IPS-NIHi11 (cell line): ENCODE data around the gene C5orf63.
"Not testable (repeated sequence)": the region's sequence is repeated elsewhere in the genome, so short reads cannot be mapped to it uniquely, and the experiment has no call there.

ENCODE experiments used
- DNase-seq: peaks from one replicate; pipeline ENCODE4 v3.0.0; 2012; ENCODE audit warnings: mixed read lengths, low spot score

The C5orf63 gene

DNA sequence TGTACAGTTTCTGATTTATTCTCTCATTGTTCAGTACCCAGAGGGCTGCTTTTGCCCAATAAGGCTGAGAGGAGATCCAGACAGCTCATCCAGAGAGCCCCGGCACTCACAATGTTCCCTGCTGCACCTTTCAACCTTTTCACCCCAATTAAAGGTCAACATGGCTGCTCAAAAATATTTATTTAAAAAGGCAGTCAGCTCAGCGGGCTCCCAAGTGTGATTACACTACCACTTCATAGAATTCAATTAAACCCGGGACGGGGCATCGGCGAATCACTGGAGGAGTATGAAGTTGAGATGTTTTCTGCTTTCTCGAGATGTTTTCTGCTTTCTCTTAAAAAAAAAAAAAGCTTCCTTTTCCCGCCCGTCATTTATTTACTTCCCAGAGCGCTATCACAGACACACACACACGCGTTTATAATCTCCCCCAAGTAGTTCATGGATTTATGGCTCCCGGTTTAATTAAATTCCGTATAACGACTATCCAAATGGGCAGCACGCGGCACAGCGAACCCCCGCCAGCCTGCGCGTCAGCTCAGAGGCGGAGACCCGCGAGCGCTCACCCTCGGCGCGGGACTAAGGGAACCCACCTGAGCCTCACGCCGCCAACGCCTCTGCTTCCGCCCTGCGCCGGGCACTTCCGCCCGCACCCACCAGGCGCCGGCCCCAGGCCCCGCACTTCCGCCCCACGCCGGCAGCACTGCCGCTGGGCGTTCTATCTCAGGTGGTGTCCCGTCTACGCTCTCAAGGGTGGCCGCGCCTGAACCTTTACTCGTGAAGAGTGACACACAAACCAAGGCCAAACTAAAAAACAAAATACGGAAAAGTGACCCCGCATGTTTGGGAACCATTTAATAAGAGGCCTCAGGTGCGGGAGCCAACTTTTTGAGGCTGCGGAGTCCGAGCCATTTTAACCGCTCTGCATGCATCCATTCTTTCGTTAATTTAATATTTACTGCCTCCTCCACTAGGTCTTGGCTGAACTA is at the start of gene C5orf63:
Gene C5orf63 (minus strand): TSS at position 642 of the 986 bp plus-strand sequence. CDS start 14,507 bp downstream, outside the sequence.
- DNase-seq: peak; percentile 55

DNA sequence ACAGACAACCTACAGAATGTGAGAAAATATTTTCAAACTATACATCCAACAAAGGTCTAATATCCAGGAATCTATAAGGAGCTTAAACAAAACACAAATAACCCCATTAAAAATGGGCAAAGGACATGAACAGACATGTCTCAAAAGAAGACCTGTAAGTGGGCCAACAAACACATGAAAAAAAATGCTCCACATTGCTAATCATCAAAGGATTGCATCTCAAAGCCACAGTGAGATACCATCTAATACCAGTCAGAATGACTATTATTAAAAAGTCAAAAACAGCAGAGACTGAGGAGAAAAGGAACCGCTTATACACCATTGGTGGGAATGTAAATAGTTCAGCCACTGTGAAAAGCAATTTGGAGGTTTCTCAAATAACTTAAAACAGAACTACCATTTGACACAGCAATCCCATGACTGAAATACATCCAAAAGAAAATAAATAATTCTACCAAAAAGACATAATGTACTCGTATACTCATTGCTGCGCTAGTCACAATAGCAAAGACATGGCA is 39.1 kb upstream of the C5orf63 start:
- DNase-seq: no peak

DNA sequence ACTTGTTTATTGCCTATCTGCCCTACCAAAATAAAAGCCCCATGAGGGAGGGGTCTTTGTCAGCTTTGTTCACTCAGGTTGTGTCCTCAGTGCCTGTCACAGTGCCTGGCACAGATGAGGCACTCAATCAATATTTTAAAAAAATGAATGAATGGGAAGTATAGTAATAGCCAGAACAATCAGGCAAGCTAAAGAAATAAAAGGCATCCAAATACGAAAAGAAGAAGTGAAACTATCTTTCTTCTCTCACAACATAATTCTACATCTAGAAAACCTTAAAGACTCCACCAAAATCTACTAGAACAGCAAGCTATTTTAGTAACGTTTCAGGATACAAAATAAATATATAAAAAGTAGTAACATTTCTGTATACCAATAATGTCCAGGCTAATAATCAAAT is 37.8 kb upstream of the C5orf63 start:
- DNase-seq: no peak

DNA sequence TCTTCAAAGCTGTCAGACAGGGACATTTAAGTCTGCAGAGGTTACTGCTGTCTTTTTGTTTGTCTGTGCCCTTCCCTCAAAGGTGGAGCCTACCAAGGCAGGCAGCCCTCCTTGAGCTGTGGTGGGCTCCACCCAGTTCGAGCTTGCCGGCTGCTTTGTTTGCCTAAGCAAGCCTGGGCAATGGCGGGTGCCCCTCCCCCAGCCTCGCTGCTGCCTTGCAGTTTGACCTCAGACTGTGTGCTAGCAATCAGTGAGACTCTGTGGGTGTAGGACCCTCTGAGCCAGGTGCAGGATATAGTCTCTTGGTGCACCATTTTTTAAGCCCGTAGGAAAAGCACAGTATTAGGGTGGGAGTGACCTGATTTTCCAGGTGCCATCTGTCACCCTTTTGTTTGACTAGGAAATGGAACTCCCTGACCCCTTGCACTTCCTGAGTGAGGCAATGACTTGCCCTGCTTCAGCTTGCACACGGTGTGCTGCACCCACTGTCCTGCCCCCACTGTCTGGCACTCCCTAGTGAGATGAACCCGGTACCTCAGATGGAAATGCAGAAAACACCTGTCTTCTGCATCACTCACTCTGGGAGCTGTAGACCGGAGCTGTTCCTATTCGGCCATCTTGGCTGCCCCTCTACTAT is 35.4 kb upstream of the C5orf63 start:
- not testable (repeated sequence) for DNase-seq

DNA sequence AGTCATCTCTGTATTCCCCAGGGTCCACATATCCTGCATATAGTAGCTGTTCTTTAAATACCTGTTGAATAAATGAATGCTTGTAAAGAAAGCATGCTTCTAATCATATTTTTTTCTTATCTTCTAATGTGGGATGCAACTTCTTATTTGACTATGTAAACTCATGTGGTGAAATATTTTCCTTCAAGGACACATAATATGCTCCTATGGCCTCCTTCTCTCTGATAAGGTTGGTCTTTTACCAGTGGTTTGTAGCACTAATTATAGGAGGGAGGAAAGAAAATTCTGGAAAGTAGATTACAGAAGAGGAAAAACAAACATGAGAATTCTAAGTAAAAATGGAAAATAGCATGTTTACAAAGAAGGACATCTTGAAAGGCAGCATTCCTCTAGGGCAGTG is 28.6 kb upstream of the C5orf63 start:
- no peak for DNase-seq

DNA sequence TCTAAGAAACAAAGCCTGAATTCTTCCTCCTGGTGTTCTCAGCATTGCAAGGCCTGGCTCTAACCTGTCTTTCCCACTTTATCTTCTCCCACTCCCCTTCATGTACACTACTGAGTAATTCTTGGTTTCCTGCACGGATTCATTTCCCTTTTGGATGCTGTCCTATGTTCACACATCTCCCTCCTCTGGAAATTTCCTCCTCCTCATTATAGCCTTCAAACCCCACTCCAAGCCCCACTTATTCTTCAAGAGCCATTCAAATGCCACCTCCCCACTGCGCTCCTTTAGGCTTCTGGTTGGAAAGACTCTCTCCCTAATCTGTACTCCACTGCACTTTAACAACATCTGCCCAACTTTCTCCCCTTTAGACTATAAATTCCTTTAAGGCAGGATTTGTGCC is 28.2 kb upstream of the C5orf63 start:
- DNase-seq: no peak

DNA sequence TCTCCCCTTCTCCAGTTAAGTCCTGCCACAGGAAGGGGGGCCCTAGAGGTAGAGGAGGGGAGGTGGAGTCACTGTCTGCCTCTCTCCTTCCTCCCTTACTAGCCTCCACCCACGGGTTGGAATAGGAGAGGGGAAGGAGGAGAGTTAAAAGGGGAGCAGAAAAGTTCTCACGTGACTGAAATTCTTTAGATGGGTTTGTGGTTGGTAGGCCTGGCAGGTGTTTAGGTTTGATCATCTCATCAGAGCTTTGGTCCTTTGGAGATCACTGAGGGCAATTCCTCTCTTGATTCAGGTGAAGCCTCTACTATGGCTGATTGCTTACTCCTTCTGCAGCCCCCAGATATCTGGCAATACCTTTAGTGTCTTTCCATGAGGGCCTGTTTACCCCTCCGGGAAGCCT is 24.9 kb upstream of the C5orf63 start:
- DNase-seq: no peak

DNA sequence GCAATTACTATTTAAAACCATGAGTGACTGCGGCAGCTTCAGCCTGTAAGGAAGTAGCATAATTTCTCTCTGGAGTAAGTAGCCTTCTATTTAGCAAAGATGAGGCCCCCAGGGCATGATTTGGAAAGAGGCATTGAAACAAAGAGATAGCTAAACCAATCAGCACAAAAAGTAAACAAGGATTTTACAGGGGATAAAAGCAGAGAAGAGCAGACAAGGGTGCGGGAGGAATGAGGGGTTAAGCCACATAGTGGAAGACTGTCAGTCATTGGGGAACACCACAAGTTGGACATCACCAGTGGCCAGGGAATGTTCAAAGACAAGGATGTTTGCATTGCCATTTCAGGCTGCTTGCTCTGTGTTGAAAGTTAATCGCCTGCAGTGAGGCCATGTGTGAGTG is 24.0 kb upstream of the C5orf63 start:
- no peak for DNase-seq

DNA sequence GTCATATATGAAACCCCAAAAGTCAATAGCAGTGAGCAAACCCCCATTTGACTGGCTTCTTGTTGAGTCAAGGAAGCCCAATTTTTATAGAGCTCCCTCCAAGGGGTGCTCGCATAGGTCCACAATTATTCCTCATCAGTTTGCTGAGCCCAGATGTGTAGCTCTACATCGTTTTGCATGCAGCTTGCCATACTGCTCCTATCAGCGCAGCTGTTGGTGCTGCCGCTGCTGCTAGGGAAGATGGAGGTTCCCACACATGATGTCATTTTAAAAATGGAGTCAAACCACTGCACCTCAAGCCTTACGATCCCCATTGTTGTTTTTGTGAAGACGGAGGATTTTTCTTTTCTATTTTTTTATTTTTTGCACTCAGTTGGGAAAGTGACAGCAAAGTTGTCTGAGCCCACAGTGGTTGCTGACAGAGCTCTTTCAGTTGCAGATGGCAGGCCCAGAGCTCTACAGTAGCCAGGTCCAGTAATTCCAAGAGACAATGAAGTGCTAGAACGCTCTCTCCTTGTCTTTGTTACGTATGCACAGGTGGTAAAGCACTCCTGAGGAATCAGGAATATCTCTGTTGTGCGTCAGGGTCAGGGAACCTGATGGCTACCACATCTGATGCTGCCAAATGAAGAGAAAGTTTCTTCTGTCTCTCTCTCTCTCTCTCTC is 23.2 kb upstream of the C5orf63 start:
- no peak for DNase-seq

DNA sequence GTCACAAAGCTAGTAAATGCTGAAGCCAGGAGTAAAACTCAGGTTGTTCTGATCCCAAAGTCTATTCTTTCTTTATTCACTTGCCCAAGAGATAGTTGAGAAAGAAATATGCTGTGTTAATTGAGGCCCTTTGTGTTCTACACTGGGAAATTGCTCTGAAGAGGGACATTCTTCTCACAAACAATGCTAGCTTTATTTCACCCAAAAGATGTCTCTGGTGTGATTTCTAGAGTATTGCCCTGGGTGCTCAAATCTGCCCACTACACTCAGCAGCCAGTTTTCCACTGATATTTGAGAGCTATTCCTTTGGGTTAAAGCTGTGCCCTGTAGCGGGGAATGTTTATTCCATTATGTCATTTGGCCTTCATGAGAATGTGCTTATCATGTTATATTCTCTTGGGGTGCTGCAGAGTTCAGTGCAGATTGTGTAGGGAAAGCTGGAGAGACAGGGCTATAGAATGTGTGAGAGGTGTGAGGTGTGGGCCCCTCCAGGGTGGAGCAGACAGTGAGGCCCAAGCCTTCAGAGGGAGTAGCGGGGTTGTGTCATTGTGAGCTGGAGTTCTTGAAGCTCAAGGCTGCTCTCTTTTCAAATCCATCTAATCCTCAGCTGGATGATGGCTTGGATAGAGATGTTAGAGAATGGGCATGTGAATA is 21.0 kb upstream of the C5orf63 start:
- no peak for DNase-seq

DNA sequence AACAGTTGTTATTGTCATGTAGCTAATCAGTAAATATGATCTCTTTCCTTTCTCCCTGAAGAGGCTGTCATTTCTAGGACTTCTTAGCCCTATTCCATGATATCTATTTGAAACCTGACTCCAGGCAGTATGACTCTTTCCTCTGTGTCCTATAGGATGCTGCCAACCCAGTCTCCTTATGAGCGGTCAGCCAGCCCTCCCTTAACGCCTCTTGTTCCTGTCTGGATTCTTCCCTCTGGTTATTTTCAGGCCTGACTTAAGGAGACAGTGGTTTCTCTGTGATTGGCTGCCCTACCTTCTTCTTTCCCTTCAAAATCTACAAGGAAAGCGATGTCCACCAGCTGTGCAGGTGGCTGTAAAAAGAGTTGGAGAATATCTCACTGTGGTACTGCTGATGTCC is 19.4 kb upstream of the C5orf63 start:
- no peak for DNase-seq

DNA sequence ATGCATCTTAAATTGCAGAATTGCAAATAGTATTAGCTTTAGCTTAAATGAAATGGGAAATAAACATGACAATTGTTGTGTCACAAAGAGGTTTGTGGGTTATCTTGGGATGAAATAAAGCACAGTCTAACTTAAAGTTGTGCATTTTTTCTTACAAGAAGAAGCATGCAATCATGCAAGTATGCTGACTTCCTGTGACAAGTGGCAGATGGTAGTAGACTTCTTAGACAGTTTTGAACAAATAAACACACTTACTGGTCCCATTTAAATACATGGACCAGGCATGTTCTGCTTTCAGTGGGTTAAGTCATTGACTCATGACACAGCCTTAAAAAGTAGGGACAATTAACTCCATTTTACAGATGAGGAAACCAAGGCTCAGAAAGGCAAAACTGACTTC is 15.9 kb upstream of the C5orf63 start:
- DNase-seq: no peak

DNA sequence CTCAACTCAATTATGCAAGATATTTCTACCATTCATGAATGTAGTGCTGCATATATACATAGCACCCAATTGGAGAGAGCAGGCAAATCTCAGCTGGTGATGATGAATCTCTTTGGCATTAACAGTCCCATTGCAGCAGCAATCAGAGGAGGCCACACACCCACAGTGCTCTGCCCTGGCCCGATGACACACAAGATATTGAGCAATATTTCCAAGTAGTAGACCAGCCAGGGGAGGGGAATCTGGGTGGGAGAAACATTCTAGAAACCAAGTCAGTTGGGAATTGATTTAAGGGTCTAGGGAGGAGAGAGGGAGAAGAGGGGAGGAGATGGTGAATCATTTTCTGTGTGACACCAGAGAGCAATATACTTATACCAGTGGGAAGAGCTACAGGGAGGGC is 14.9 kb upstream of the C5orf63 start:
- DNase-seq: no peak

DNA sequence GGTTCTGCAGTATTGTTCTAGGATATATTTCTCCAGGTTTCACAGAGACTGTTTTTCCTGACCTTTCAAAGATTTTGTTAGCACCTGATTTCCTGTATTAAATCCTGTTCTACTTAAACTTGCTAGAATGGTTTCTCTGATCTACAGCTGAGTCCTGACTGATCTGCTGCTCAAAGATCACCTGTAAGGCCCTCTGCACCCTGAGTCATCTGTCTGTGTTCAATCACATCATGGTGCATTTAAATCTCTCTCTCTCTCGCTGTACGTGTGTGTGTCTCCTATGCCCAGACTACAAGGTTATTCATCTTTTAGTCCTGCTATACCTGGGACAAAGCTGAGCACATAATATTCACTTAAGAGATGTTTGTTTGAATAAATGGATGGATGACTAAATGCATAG is 13.3 kb upstream of the C5orf63 start:
- DNase-seq: no peak

DNA sequence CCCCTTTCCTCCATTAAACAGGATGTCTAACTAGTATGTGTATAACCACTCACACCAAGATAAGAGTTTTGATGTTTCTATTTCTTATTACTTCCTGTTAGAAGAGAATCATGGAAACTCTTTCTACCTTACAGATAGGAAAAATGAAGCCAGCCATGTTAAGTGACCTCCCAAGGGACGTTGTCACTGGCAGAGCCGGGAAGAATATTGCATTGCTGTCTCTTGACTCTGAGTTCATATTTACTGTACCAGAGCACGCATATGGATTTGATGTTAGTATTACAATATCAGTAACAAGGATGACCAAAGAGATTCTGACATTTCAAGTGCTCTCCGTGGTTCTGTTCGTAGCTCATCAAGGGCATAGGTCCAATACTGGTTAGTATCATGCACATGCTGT is 12.5 kb upstream of the C5orf63 start:
- no peak for DNase-seq

DNA sequence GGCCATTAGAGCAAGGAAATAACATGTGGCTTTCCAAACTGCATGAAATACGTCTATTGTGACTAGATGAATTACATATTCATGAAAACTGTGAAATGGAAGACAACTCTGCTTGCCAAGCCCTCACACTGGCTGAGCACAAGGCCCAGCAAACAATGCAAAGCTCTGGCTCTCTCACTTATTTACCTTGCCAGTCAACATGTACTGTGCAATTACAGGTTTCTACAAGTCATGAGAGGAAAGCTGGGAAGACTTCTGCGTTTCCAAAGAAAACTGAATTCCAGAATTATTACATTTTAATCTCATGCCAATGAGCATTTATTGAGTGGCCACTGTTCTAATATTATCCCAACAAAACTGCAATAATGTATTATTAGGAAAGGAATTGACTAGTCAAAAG is 12.1 kb upstream of the C5orf63 start:
- no peak for DNase-seq

DNA sequence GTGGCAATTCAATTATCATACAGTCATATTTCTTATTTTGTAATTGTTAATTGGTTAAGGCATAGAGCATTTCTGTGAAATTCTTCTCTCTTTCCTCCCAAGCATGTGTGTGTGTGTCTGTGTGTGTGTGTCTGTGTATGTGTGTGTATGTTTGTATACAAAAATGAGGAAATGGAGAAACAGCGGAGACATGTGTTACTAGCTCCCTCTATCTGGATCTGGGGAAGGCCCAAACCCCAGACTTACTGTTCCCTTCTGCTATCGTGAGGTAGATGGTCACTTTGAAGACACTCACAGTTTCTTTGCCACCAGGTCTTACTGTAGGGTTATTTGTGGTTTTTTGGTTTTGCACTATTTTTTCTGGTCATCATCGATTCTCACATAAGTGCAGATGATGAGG is 11.4 kb upstream of the C5orf63 start:
- DNase-seq: no peak

DNA sequence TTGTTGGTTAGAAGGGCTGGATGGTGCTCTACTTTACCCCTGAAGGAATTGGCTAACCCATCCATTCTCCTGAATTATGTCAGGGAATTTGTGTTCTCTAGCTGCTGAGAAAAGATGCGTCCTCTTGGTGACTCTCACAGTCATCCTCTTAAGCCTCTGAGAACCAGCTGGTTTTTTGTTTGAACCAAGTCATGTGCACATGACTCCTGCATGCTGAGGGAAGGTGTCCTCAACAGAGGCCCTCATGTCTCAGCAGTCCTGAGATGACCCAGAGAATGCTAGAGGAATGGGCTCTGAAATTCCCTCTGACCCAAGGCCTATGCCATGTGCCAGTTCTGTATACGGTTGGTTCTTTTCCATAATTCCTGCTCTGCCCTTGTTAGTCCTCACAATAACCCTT is 10.4 kb upstream of the C5orf63 start:
- DNase-seq: no peak

DNA sequence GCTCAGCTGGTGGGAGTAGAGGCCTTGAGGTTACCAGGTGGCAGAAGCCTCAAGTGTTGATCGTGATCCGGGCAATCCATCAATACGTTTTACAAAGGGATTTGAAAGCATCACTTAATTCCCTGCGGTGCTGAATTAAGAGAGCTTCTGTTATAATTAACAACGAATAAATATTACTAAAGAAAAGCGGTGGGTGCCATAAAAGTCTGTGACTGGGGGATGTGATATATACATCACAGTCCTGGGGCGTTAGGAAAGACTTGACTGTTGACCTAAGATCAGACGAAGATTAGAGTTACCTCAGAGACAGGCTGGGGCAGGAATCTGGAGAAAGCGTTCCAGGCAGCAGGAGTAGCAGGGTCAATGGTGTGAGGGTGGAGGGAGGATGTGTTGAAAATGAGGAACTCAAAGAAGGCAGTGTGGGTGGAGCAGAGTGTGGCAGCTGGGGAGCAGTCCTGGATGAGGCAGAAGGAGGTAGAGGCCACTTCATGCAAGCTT is 6.7 kb upstream of the C5orf63 start:
- DNase-seq: no peak

DNA sequence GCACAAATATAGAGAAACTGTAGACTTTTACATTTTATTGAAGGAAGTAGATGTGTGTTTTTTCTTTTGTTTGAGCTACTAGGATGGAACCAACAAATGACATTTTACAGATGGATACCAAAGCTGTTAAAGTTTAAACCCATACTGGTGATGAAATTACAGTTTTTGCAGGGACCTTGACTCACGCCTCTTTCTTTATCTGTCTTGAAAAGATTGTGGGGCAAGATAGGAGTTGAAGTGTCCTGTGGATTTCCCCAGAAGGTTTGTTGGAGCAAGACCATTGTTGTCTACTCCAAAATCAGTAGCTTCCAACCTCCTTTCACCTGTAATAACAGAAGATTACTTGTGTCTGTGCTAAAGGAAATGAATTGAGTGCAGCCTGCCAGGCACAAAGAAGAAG is 4.1 kb upstream of the C5orf63 start:
- DNase-seq: no peak

DNA sequence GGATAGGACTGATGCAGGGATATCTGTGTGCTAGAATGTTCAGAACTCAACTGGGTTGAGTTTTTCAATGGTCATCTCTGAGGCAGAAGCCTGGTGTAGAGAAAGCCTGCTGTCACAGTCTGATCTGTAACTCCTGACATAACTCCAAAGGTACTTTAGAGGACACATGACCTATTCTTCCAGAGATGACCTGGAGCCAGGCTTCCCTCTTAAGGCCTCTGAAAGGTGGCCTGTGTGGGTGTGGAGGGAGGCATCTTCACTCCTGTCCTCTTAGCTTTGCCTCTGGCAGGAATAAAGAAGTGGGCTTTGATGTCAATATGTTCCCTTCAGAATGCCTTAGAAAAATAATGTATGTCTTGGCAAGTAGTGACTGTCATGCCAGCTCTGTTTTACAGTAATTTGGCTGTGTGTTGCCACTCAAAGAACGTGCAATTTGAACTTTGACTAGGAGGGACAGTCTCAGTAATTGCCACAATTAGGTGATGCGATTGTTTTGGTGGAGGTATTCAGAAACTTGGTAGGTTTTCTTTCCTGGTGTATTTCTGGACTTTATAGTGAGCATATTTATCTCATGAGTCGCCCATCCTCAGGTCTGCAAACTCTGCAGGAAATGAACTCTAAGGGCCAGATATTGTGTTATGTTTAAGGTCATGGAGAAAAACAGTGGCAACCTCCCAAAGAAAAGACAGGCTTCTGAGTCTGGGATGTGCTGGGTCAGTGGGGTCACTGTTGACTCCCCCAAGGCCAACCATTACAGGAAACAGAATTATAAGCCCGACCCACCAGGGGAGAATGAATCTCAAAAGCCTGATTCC is 3.2 kb upstream of the C5orf63 start:
- no peak for DNase-seq
